Ishikawa (cell line): ENCODE measurements around the gene COL4A4.

Experiments used
- CREB1 ChIP-seq: IDR thresholded peaks from 2 replicates; pipeline ENCODE4 v1.6.1; 2012; ENCODE audit warnings: low read depth
- TAF1 ChIP-seq: IDR thresholded peaks from 2 replicates; pipeline ENCODE4 v1.6.1; 2012; ENCODE audit warnings: low read depth, mild to moderate bottlenecking
- TCF12 ChIP-seq: IDR thresholded peaks from 2 replicates; pipeline ENCODE4 v1.6.1; 2012; ENCODE audit warnings: low read depth

GRCh38 chr2:227000123-227000522 lies 163.9 kb downstream of the COL4A4 start:
- no peak for TF ChIP-seq TCF12
- no peak for TF ChIP-seq TAF1
- TF ChIP-seq CREB1 = no peak
